GM18520 (cell line): ENCODE measurements around the gene TRPM4.
"Not testable (repeated sequence)": the region's sequence is repeated elsewhere in the genome, so short reads cannot be mapped to it uniquely, and the experiment has no call there.

Experiments
- ATAC-seq: cut with Tn5 transposase; IDR thresholded peaks from one replicate; pipeline ENCODE4 v1.9.1; 2021; ENCODE audit not compliant: unreplicated experiment

Gene TRPM4

DNA sequence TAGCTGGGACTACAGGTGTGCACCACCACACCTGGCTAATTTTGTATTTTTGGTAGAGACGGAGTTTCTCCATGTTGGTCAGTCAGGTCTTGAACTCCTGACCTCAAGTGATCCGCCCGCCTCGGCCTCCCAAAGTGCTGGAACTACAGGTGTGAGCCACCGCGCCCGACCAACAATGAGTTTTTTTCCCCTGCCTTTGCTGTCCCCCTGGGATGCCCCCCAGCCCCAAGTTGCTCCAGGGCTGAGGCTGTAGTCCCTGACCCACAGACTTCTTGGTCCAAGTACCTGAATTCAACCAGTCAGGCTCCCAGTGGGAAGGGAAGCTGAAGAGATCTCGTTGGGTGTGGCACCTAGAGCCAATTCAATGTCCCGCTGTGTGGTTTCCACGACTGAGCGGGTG lies 66.8 kb downstream of the TRPM4 start:
- ATAC-seq, result not testable (repeated sequence)

DNA sequence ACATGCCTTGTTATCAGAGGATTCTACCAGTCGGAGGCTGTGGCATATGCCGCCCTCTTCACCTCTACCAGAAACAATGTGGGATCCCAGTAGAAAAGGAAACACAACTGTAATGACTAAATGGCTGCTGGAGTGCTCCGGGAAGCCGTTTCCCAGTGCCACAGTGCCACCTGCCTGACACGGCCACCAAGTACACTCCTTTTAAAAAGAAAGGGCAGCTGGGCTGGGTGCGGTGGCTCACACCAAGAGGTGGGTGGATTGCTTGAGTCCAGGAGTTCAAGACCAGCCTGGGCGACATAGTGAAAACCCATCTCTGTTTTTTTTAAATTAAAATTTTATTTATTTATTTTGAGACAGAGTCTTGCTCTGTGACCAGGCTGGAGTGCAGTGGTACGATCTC lies 67.3 kb downstream of the TRPM4 start:
- ATAC-seq, result no peak

DNA sequence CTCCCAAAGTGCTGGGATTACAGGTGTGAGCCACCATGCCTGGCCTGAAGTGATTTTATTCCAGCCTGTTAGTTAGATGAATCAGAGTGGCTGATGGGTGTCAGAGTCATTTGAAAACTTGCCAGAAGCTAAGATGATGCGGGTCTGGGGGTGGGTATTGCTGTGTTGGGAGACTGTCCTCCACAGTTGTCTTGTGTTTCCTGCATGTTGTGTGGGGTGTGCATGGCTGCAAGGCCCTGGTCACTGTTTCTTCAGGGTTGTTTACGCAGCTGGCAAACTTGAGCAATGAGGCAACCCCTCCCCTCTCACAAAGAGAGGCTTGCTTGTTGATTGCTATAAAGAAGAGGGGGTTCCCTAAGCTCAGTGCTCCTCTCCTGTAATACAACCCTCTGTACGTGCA lies 71.8 kb downstream of the TRPM4 start:
- ATAC-seq, result no peak

DNA sequence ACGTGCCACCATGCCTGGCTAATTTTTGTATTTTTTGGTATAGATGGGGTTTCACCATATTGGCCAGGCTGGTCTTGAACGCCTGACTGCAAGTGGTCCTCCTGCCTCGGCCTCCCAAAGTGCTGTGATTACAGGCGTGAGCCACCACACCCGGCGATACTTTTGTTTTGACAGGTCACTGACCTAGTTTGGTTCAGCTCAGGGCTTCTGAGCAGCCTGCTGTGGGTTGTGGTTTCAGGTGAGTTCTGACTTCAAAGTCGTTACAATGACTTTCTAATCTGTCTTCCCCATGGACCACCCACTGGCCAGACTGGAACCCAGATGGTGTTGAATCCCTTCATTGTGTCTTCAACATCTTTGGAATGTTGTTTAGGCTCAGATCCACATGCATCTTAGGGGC lies 73.8 kb downstream of the TRPM4 start:
- no peak for ATAC-seq

DNA sequence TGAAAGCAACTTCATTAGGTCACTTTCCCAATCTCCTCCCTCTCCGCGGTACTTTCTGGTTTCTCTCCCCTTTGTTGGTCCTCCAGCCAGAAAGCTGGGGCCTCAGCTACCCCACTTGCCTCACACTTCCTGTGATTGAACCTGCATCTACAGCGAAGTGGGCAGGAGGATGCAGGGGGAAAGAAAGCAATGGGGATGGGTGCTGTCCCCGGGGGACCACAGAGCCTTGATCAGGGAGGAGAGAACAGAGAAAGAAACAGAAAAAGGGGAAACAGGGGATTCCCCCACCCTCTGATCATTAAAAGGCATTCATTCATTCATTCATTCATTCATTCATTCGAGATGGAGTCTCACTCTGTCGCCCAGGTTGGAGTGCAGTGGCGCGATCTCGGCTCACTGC lies 74.2 kb downstream of the TRPM4 start:
- no peak for ATAC-seq

DNA sequence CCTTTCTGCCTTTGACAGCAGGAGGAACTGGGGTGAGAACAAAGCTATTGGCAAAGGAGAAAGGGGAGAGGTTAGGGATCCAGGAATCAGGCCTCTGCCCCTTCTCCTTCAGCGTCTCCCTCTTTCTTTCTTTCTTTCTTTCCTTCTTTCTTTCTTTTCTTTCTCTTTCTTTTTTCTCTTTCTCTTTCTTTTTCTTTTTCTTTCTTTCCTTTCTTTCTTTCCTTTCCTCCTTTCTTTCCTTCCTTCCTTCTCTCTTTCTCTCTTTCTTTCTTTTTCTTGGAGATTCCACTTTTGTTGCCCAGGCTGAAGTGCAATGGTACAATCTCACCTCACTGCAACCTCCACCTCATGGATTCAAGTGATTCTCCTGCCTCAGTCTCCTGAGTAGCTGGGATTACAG lies 75.6 kb downstream of the TRPM4 start:
- no peak for ATAC-seq

DNA sequence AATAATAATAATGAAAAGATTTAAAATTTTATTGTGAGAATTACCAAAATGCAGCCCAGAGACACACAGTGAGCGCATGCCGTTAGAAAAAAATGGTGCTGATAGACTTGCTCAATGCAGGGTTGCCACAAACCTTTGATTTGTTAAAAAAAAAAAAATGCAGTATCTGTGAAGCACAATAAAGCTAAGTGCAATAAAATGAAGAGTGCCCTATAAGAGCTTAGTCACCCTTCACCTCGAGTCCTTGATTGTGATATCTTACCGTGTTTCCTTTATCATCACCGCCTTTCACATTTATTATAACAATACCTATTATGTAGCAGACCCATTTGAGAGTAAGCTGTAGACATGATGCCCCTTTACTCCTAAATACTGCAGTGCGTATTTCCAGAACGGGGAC lies 84.2 kb downstream of the TRPM4 start:
- no peak for ATAC-seq

DNA sequence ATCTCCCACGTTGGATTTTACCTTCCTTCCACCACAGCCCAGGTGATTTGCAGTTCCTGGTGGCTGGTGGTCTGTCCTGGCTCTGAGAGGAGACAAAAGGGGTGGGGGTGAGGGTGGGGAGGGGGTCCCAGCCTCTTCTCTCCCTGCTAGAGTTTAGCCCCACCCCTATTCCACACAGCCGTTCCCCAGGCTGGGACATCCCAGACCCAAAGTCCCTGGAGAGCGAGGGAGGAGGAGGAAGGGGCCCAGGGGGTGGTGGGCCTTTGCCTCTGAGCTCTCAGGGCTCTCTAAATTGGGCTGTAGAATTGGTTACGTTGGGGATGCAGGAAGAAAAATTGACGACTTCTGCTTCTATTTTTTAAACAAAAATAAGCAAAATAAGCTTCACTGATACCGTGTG lies 85.5 kb downstream of the TRPM4 start:
- no peak for ATAC-seq

DNA sequence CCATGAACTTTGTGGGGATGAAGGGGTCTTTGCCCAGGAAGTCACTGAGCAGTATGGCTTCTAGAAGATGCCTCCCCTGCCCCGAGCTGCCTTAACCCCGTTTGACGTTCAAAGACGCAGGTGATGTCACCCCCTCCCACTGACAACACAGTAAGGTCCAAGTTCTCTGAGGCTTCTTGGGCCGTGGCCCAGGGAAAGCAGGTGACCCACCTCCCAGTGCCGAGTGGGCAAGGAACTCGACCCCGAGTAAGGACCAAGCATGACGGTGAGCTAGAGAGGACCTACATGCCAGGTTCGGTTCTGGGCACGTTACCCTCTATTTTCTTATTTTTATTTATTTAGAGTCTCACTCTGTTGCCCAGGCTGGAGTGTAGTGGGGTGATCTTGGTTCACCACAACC lies 86.1 kb downstream of the TRPM4 start:
- ATAC-seq, result no peak

DNA sequence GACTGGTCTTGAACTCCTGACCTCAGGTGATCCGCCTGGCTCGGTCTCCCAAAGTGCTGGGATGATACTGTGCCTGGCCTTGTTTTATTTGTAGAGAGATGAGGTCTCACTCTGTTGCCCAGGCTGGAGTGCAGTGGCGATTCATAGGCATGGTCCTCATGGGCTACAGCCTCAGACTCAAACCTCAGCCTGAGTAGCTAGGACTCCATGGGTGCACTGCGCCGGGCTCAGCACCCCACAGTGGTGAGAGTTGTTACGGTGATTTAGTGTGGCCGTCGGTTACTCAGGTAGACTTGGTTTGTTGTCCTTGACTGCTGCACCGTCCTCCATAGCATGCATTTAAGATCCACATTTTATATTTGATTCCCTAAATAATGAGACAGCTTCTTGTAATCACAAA lies 86.7 kb downstream of the TRPM4 start:
- no peak for ATAC-seq

DNA sequence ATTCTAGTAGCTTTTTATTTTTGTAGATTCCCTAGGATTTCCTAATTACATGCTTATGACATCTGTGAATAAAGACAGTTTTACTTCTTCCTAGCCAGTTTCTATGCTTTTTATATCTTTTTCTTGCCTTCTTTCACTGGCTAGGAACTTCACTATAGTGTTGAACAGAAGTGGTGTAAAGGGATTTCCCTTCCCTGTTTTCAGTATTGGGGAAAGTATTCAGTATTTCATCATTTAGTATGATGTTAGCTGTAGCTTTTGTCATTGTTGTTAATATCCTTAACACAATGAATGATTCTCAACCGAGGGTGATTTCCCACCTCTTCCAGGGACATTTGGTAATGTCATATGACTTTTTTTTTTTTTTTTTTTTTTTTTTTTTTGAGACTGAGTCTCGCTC lies 90.1 kb downstream of the TRPM4 start:
- ATAC-seq, result no peak

DNA sequence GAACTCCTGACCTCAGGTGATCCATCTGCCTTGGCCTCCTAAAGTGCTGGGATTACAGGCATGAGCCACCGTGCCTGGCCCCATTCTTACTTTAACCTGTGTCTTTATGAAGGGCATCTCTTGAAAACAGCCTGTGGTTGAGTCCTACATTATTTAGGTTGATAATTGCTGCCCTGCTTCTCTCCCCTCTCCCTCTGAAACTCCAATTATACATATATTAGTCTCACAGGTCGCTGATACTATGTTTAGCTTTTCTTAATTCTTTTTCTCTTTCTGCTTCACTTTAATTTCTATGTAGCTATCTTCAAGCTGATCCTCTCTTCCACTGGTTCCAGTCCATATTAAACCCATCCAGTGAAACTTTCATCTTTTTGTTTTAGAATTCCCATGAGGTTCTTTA lies 92.3 kb downstream of the TRPM4 start:
- ATAC-seq, result no peak

DNA sequence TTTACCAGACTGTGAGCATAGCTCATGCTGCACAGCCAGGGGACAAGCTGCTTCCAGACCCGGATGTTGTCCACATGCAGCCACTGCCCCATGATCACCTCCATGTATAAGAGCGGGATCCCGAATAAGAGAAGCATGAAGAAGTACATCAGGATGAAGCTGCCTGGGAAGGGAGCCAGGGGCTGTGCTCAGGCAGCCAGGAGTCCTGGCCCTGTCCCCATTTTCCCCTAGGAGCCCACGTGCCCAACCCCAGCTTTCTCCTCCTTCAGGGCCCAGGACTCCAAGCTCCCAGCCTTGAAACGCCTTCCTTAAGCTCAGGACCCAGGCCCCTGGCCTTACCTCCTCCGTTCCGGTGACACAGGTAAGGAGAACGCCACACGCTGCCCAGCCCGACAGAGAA lies 98.1 kb downstream of the TRPM4 start:
- ATAC-seq, result no peak

DNA sequence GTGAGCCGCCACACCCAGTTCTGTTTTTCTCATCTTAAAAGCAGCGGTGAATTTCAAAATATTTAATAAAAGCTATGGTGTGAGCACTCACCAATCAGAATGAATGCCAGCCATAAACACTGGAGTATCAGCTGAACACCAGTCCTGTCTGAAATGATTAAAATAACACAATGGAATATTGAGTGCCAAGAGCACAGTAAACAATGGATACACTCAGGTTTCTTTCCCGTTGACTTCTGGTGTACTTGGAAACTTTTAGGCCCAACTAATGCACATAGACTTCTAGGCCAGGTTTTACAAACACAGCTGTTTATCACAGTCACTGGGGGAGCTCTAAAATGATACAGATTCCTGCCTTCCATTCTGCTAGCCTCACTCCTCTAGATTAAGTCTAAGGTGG lies 99.1 kb downstream of the TRPM4 start:
- ATAC-seq, result no peak
